CD4-positive, alpha-beta T cell treated with Interleukin-17A for 1 hour (primary cell): ENCODE results near the gene ANKRD55.

Experiments
- DNase-seq: peaks from one replicate; pipeline ENCODE4 v3.0.0-alpha.2; 2020

Gene ANKRD55

DNA sequence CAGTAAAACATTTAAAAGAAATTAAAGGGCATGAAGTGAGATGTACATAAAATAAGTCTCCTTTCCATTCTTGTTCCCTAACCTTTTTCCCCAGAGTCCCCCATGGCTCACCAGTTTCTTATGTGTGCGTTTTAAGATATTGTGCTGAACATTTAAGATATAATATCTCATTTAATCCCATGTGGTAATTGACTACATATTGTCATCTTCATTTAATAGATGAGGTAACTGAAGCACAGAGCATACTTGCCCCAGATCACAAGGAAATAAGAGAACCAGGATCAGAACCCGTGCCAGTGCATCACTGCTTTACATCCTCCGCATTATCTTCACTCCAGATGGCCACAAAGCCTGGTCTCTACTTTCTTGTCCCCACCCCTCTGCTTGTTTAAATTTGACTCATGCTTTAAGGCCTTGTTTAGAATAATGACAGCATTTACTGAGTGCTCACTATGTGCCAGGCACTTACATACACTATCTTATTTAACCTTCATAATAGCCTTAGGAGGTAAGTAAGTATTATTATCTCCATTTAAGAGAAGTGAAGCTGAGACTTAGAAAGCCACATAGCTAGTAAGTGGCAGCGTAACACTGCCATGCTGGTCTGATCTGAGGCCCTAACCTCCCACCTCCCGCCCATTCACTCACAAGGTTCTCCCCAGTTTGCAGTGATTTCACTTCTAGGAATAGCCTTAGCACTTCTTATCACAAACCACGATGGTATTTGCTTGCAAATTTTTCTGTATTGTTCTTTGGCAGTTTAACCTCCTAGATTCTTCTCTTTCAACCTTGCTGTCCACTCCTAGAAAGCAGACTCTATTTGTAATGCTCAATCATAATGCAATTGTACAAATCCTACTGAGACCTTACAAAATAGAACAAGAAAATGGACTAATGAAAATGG, 160.0 kb downstream of the ANKRD55 start:
- DNase-seq, result no peak

DNA sequence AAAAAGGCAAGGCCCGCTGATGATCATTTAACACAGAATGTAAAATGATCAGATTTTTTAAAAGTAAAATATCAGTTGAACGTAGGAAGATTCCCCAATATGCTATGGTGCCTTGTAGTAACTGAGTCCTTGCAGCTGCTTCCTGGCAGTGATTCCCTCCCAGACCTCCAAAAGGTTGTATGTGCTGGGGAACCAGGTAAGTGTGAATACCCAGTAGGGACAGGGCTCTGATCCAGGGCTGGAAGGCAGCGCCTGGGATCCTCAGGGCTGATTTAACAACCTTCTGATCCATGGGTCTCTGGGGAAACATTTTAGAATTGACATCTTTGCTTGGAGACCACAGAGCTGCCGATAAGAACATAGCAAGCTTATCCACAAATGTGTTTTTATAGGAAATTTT, 161.7 kb downstream of the ANKRD55 start:
- no peak for DNase-seq

DNA sequence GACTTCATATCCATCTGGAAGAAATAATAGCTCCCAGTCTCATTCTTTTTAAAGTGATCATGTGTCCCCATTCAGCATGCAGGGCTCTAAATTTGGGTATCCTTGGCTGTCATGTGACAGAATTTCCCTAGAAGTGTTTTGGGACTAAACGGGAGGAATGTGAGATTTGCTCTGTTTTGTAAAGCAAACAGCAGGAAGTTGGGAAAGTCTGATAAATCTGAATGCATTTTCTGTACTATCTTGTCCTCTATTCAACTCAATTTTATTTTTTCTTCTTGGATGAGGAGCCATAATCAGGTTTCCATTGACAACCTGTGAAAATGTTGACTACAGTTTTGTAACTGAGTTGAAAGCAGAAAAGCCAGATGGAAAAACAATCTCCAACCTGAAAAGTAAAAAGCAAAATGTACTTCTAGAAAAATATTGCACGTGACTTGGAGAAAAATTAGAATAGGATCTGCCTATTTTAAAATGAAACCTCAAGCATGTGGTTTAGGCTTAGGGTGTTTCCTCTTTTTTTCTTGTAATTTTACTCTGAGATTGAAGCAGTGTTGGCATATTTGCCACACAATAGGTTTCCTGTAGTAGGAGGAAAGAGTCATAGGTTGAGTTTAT, 162.2 kb downstream of the ANKRD55 start:
- peak; percentile 53 for DNase-seq

DNA sequence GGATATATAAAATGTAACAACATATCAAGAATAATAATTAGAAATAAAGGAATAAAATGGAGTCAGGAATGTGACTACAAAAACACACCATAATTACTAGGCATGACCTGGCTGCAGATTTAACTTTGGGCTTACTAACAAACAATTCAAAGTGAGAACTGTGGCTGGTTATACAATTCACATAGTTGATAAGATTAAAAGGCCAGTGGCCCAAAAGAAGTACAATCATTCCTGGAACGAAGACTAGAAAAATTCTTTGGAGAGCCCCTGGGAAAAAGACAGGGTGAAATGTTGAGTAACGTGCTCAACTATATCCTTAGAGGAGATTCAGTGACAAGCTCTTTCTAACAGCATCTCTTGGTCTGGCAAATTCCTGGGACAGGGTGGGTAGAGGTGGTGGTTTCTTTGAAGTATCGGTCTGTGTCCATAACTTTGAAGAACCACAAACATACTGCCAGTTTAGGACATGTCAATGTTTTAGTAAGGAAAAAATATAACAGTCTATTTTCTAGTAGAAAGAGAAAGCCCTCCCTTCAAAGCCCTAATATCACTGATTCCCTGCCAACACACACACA, 163.4 kb downstream of the ANKRD55 start:
- no peak for DNase-seq

DNA sequence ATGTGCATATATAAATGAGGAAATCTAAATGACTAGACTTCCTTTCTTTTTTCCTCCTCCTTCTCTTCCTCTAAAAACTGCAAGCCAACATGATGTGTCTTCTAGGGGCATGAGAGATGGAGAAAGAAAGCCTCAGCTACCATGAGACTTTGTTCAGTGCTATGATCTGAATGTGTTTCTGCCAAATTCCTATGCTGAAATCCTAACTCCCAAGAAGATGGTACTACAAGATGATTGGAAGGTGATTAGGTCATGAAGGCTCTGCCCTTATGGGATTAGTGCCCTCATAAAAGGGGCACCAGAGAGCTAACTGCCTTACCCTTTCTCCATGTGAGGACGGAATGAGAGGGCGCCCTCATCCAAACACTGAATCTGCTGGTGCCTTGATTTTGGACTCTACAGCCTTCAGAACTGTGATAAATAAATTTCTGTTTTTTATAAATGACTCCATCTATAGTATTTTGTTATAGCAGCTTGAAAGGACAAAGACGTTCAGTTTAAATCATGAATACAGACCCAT, 166.1 kb downstream of the ANKRD55 start:
- DNase-seq, result no peak

DNA sequence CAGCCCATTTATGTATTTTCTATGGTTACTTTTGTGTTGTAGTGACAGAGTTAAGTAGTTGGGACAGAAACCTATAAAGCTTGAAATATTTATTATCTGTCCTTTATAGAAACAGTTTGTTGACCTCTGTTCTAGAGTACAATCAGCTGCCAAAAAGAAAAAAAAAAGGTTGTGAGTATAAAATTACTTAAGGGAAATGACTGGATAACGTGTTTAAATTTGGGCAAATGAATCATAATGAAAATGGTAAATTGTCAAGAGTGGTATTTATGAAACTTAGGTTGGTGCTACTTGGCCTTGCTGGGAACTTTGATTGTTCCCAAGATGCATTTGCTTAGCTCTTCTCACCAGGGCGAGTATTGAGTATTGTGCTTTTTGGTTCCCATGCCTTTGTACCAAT, 168.1 kb downstream of the ANKRD55 start:
- no peak for DNase-seq

DNA sequence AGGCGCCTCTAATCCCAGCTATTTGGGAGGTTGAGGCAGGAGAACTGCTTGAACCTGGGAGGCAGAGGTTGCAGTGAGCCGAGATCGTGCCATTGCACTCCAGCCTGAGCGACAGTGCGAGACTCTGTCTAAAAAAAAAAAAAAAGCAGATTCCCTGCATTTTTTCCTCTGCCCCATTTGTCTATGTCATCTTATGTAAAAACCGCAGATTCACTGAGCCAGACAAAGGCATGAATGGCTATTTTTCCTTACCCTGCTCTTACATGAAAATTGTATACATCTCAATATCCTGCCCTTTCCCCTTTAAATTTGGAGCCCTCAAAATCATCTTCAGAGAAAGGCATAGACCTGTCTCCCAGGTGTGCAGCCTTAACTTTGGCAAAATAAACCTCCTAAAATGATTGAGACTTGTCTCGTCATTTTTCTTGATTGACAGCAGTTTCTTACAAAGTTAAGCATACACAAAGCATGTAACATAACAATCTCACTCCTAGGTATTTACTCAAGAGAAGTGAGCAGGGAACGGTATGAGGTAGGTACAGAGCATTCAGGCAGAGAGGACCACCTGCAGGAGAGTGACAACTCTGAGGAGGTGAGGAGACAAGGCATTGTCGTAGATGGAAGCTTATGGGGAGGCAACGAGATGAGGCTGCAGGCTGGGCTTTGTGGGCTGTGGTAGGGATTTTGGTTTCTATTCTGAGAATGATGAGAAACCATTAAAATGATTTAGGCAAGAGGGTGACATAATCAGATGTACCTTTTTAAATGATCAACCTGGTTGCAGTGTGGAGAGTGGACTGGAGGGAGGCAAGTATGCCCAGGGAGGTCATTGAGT, 172.6 kb downstream of the ANKRD55 start:
- peak; percentile 24 for DNase-seq

DNA sequence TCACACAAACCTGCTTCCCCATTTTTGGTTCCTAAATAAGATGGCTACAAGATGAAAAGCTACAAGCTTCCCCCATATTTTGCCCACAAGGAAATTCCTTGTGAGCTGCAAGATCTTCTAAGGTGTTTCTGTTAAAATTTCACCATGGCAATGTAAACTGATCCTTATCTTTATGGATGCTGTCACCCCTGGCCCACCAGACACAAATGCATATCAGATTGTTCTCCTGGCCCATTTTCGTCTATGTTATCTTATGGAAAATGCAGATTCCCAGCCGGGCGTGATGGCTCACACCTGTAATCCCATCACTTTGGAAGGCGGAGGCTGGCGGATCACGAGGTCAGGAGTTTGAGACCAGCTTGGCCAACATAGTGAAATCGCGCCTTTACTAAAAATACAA, 173.3 kb downstream of the ANKRD55 start:
- DNase-seq, result no peak

DNA sequence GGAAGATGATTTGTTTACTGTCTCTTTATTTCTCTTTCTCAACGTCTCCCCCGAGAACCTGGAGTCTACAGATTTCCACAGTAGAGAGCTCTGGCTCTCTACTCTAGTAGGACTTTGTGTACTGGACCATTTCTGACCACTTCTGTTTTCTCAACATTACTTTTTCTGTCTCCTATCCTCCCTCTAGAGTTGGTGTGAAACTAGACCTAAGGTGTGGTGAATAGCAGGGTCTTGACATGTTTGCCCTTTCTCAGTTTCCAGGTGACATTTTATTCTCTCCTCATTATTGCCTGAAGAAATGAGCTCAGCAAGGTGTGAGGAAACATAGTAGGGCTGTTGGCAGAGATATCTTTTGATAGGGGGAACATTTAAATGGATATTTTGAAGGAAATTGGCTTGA, 176.3 kb downstream of the ANKRD55 start:
- no peak for DNase-seq

DNA sequence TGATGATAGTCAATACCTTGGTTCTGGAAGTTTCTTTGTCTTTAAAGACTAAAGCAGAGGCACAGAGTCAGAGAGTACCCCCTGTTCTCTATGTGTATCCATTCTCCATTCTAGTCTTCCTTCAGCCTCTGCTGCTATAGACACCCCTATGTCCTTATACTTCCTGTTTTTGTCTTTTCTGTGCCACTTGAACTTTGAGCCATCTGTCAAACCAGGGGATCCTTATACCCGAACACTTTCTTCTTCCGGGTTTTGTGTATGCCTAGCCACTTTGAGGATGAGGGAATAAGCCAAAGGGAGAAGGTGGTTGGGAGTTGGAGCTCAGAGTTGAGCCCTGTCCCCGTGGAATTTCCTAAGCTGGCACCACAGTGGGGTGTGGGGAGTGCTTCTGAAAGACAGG, 177.3 kb downstream of the ANKRD55 start:
- DNase-seq, result no peak

DNA sequence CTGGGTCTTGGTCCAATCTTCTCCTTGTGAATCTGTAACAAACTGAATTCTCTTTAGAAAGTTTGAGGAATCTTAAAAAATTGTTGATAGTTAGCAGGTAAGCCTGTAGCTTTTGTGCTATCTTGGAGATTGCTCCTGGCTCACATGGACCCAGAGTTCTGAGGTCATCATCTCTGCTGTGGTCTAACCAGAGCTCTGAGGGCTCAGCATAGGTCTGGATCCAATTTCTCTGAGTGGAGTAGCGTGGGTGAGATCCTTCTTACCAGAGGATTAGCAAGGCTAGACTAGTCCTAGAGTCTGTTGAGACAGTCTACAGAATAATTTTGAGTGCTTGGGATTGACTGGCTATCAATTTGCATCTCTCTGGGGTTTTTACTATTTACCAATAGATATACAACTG, 177.8 kb downstream of the ANKRD55 start:
- no peak for DNase-seq

DNA sequence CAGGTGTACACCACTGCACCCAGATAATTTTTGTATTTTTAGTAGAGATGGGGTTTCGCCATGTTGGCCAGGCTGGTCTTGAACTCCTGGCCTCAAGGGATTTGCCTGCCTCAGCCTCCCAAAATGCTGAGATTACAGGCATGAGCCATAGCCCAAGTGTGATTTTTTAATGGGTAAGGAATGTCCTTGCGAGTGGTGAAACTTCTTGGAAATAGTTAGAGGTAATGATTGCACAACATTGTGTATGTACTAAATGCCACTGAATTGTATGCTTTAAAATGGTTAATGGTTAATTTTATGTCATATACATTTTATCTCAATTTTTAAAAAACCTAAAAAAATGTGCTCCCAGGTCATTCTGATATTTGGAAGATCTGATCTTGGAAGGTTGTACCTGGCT, 178.5 kb downstream of the ANKRD55 start:
- no peak for DNase-seq

DNA sequence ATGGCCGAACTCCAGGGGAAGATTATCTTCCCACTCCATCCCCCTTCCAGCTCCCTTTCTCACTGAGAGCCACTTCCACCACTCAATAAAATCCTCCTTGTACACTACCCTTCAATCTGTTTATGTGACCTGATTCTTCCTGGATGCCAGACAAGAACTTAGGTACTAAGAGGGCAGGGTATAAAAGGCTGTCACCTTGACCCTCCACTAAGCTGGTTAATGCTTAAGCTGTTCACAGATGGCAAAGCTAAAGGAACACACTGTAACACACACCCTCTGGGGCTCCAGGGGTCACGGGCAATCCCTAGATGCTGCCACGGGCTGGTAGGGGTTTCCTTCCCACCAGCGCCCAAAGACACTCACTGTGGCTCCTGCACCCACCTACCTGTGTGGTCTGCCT, 179.8 kb downstream of the ANKRD55 start:
- no peak for DNase-seq

DNA sequence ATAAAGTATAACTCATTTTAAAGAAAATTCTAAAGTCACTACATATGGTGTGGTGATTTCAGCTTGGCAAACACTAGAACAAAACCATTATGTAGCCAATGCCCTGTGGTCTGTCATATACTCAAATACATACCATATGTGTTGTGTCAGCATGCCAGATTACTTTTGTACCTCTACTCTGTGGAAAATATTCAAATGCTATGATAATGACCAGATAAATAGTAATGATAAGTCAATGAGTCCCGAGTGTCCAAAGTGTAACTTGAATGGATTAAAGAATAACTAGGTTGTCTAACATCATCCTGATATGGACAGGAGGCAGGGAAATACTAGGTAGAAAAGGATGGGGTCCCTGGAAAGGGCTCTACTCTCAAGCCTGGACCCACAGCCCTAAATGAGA, 180.4 kb downstream of the ANKRD55 start:
- no peak for DNase-seq

DNA sequence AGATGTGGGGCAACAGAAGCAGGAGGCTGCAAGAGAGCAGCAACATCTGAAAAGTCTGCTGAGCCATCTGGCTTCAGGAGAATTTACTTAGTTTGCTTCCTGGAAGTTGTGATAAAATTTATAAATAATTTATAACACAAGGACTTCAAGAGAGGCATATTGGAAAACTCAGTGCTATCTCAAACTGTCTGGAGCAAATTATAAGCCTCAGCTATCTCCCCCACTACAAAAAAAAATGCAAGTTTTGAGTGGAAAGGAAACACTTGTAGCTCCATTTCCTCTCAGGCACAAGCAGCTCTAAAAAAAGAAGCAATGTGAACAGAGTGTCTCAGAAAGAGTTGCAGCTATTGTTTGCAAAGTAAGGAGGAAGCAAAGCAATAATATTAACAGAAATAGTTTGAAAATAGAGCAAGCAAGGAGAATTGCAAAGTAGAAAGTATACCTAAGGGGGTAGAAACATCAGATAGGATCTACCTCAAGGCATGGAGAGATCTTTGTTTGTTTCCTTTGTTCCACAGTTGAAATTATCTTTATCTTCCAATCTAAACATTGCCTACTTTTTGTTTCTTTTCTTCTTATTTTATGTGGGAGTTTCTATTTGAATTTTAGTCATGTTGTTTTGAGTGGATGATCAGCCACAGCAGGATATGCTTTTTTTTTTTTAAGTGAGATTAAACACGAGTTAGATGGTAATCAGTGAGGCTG, 182.4 kb downstream of the ANKRD55 start:
- DNase-seq, result peak; percentile 35
